Epithelial cell of esophagus (primary cell): Measurements from ENCODE around the gene MICAL3.

Source experiments
- DNase-seq: peaks from one replicate; pipeline ENCODE4 v3.0.0; 2010; ENCODE audit warnings: low read depth
- H3K4me3 ChIP-seq: 2 replicates; pipeline ENCODE4 v1.5.1; 2011; ENCODE audit warnings: mild to moderate bottlenecking, low read length, control low read depth
- TF ChIP-seq, protein P1 (sequence below): IDR thresholded peaks from 2 replicates; pipeline ENCODE4 v1.5.1; 2011; ENCODE audit warnings: low read depth, mild to moderate bottlenecking, low read length, control low read depth, inconsistent platforms; ENCODE audit not compliant: insufficient read depth; ENCODE audit errors: missing control alignments

Gene MICAL3

DNA sequence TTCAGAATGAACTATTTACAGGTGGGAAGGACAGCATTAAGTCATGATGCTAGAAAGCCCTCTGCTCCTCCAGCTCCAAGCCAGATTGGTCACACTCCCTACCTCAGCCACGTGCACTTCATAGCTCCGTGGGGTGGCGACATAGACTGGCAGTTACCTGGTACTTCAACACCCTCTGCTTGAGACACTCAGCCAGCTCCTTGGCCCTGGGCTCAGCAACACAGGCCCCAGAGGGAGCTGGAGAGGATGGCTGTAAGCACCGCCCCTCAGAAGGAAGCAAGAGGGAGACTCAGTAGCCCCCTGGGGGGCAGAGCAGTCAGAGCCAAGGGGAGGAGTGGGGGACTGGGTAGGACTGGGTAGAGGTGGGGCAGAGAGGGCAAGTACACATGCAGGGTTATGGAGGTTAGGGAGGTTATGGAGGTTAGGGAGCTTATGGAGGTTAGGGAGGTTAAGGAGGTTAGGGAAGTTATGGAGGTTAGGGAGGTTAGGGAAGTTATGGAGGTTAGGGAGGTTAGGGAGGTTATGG, 148.0 kb downstream of the MICAL3 start:
- DNase-seq: no peak
- TF ChIP-seq, protein P1, sequence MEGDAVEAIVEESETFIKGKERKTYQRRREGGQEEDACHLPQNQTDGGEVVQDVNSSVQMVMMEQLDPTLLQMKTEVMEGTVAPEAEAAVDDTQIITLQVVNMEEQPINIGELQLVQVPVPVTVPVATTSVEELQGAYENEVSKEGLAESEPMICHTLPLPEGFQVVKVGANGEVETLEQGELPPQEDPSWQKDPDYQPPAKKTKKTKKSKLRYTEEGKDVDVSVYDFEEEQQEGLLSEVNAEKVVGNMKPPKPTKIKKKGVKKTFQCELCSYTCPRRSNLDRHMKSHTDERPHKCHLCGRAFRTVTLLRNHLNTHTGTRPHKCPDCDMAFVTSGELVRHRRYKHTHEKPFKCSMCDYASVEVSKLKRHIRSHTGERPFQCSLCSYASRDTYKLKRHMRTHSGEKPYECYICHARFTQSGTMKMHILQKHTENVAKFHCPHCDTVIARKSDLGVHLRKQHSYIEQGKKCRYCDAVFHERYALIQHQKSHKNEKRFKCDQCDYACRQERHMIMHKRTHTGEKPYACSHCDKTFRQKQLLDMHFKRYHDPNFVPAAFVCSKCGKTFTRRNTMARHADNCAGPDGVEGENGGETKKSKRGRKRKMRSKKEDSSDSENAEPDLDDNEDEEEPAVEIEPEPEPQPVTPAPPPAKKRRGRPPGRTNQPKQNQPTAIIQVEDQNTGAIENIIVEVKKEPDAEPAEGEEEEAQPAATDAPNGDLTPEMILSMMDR: no peak
- H3K4me3 ChIP-seq: no peak overlapping the region

DNA sequence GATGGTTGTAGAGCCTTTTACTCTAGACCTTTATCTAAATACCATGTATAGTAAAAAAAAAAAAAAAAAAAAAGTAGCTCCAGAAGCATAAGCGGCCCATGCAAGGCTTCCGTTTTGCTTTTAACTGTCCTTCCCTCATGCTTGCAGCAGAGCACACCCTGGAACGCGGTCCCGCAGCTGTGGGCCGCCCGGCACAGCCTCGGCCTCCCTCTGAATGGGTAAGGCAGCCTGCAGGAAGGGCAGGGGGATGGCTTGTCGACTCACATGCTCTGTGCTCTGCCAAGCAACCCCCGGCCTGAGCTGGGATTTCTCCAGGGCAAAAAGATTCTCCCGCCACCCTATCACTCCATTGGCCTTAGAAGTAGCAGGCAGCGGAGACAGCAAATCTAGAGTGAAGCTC, 148.7 kb downstream of the MICAL3 start:
- no peak for DNase-seq
- H3K4me3 ChIP-seq: no peak overlapping the region
- TF ChIP-seq, protein P1: no peak

DNA sequence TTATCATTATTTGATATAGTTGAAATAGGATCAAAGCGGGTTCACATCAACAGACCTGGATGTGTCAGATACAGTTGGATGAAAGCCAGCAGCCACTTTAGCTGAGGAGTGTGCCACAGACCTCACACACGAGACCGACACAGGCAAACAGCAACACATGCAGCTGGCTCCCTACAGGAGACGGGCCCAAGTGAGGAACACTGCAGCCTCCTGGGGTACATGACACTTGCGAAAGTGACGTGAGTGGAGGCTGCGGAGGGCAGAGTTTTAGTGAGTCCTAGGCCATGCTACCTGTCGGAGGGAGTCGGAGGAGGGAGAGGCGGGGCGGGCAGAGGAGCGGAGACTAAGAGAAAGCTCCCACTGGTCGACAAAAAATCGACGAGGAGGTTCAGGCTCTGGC, 149.2 kb downstream of the MICAL3 start:
- TF ChIP-seq, protein P1: no peak
- H3K4me3 ChIP-seq: no peak overlapping the region
- DNase-seq: no peak

DNA sequence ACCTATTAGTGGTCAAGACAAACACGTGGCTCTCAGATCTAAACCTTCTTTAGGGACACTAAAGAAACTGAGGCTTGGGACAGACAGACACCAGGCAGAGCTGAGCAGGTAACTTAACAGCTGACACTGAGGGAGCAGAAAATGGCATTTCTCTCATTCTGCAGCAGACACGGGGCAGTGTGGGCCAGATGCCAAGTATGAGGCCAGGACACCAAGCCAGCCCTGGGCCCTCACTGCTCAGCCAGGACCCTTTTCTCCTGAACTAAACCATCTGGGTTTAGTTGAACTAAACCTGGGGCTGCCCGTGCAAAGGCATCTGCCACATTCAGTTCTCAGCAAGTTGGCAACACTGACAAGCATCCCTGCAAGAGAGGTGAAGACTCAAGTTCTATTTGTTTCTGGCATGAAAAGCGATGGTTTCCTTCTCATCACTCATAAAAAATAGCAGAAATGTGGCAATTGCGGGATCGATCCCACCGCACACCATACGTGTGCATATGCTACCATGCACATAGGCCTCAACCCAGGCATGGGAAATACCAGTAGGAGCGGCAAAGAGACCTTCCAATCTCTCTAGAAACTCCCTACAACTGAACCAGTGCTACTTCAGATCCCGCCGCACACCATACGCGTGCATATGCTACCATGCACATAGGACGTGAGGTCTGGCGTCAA, 150.0 kb downstream of the MICAL3 start:
- no peak overlapping the region for H3K4me3 ChIP-seq
- DNase-seq: no peak
- TF ChIP-seq, protein P1: no peak

DNA sequence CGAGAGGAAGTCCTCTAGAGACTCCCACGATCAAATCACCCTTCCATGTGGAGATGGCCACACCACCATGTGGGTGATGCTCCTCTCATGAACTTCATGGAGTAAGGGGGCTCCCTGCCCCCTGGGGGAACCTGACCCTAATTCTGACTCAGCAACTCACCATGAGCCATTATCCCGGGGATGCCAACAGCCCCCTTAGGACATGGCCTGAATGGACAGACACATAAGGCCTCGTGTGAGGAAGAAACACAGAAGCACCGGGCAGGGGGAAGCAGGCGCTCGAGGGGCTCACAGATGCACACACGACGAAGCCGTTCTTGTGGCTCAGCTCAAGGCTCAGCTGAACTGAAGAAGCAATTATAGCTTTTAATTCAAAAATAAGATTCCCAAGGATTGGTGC, 150.6 kb downstream of the MICAL3 start:
- DNase-seq: no peak
- TF ChIP-seq, protein P1: no peak
- H3K4me3 ChIP-seq: no peak overlapping the region

DNA sequence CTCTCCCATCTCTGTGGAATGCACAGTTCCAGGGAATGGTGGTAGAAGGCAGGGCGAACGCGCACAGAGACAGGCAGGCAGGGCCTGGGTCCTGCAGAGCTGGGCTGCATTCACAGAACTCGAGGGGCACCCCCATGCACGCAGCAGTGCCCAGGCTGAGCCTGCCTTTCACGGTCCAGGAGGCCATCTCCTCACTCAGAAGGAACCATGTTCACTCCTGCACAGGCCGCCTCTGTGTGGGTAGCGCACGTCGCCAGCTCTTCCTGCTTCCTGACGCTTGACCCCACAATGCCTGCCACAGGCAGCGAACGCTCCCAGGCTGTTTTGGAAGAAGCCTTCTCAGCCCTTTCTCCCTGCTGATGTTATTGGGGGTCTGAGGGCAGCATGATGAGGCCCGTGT, 151.2 kb downstream of the MICAL3 start:
- no peak for DNase-seq
- no peak overlapping the region for H3K4me3 ChIP-seq
- TF ChIP-seq, protein P1: no peak

DNA sequence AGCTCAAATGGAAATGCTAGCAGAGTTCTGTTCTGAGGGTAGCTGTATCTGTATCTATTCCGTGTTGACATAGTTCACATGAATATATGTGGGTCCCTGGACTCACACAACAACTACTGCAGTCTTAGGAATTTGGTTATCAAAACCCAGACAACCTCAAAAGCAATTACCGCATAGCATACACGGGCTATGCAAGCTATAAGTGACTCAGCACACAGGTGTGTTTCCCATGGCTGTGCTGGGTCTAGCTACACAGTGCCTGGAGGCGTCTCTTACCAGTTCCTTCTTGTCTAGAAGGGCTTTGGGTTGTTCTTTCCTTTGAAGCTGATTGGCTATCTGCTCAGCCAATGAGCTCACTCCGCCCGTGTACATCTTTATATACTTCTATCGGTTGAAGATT, 151.9 kb downstream of the MICAL3 start:
- TF ChIP-seq, protein P1: no peak
- DNase-seq: peak; percentile 97
- no peak overlapping the region for H3K4me3 ChIP-seq
